Right hindlimb (tissue), 1 donor: ENCODE measurements around the gene OPRM1.
"Not testable (repeated sequence)": the region's sequence is repeated elsewhere in the genome, so short reads cannot be mapped to it uniquely, and the experiment has no call there.

Experiments
- DNase-seq: peaks from one replicate; pipeline ENCODE4 v3.0.0-alpha.2; 2018

OPRM1 gene

GRCh38 chr6:154213782-154214181 is 174.7 kb downstream of the OPRM1 start:
- no peak for DNase-seq

GRCh38 chr6:154218301-154218700 is 179.3 kb downstream of the OPRM1 start:
- DNase-seq, result no peak

DNA sequence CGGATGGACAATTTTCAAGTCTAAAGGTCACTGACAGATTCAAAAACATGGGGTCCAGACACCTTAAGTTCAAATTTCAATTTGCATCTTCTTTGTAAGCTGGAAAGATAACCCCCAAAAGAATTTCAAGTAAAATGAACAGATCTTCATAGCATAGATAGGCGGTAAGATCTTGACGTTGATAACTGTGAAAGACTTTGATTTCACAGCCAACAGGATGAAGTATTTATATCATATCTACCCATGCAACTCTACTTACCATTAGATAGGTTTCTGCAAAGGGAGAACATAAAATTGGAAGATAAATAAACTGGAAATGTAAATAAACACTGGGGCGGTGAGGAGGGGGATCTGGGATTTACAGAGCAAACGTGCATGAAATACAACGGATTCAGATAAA is 179.7 kb downstream of the OPRM1 start:
- DNase-seq, result no peak

DNA sequence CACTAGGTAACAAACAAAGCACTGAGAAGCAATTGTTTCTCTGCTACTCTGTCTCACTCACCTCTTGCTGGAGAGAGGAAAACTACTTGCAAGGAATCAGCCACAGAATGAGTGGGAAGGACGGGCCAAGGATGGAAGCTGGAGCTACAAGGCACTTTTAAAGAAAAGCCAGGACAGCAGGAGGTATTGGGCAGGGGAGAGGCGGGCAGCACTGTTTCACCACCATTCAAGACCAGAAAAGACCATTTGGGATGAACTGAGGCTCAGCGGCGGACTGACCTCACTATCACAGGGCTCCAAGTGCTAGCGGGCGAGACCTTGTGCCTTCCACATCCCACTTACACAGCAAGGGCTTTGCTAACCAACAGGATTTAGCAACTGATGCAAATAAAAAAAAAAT is 180.2 kb downstream of the OPRM1 start:
- DNase-seq, result no peak

GRCh38 chr6:154222716-154223115 is 183.7 kb downstream of the OPRM1 start:
- no peak for DNase-seq

DNA sequence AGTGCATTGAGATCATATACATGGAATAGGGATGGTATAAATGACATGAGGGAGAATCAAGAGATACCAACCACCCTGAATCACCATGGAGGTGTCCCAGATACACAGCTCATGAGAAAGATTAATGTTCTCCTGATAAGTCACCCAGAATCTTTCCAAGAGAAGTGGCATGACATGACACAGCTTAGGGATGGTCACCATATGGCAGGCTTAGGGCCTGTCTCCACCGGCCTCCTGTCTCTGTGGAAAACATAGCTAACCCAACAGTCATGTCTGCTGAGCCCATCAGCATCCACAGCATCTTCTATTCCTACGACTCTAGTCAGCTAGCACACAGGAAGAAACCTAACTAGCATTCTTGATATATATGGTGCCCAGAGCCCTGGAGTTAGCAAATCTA is 184.3 kb downstream of the OPRM1 start:
- no peak for DNase-seq

- no peak for DNase-seq
Observed at GRCh38 chr6:154226461-154226860, 187.4 kb downstream of the OPRM1 start.

DNA sequence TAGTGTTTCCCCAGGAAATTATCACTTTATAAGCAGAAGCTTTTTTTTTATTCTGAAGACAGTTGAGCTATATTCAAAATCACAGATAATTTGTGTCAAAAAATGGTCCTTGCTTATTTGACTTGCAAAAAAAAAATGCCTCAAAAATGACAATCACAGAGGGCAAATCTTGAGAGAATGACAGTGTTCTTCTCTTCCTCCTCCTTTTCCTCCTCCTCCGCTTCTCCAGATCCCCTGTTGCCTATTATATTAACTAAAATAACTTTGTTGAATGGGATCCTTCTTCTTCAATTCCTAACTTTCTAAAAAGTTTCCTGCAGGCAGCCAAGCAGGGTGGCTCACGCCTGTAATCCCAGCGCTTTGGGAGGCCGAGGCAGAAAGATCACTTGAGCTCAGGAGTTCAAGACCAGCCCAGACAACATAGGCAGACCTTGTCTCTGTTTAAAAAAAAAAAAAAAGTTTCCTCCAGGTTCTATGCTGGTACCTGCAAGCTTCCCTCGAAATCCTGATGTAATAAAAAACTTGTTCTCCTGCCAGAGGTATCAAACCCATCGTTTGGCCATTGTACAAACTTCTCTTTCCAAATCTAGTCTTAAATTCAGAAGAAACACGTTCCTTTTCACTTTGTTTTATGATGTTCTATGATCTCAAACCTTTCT is 189.0 kb downstream of the OPRM1 start:
- DNase-seq, result no peak

- DNase-seq, result no peak
Observed at GRCh38 chr6:154228521-154228905, 189.5 kb downstream of the OPRM1 start.

DNA sequence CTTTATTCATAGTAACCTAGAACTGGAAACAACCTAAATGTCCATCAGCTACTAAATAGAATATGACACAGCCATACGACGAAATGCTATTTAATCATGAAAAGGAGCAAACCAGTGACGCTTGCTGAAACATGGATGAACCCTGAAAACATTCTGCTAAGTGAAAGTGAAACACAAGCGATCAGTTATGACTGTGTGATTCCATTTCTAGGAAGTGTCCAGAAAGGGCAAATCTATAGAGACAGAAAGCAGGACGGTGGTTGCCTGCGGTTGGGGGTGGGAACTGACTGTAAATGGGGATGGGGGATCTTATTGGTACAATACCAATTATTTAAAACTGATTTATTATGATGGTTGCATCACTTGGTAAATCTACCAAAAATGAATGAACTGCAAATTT is 190.7 kb downstream of the OPRM1 start:
- DNase-seq, result no peak

GRCh38 chr6:154230393-154230792 is 191.4 kb downstream of the OPRM1 start:
- DNase-seq, result no peak

GRCh38 chr6:154230910-154231595 is 192.0 kb downstream of the OPRM1 start:
- DNase-seq, result no peak

GRCh38 chr6:154232013-154232910 is 193.2 kb downstream of the OPRM1 start:
- no peak for DNase-seq

GRCh38 chr6:154233383-154233782 is 194.3 kb downstream of the OPRM1 start:
- no peak for DNase-seq

DNA sequence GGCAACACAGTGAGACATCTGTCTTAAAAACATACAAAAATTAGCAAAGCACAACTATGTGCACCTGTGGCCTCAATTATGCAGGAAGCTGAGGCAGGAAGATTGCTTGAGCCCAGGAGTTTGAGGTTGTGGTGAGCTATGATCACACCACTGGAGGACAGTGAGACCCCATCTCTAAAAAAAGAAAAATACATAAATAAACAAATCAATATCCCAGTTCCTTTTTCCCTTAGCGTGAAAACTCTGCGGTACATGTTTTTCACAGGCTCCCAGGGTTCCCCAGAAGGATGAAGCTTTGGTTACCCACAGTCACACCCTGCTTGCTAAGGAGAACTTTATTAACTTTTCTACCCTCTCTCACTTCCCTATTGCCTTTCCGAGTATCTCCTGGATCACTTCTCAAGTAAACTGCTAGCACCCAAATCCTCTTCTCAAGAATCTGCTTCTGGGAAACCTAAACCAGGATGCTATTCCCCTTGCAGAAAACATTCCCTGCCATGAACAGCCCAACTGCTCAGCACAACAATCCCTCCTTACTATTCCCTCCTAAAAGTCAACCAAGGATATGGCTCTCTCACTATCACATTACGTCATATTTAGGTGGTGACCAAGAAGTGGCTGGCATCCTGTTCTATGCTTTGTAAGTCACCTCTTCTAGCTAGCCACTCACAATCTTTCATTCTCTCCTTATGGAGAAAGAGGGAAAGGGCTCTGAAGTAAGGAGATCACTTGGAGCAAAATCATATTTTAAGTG is 195.2 kb downstream of the OPRM1 start:
- DNase-seq, result no peak

DNA sequence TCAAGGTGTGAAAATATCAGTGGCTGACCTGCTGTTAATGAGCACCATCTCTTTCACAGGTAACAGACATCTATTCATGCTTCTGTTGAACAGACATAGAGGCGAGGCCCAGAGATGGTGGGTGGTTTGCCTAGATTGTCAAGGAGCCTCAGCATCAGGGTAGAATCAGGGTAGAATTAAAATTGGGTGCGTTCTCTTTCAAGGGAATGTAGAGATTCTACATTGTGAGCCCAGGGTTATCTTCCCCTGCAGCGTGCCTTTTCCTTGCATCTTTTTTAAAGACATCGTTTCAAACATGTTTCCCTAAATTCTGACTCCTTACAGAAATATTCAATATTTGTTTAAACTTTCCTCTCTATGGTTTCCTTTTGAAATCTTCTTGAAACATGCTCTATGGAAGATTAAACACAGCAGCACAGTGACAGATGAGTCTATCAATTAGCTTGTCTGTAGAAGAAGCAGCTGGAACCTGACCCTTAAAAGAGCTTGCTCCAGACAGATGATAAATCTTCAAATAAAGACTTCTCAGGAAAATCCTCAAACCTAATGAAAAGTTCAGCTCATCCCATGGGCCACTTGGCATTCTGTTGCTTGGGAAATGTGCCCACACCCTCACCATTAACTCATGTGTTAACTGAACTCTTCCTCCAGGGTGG is 197.7 kb downstream of the OPRM1 start:
- no peak for DNase-seq

GRCh38 chr6:154238831-154239230 is 199.8 kb downstream of the OPRM1 start:
- DNase-seq, result no peak

GRCh38 chr6:154239392-154239791 is 200.4 kb downstream of the OPRM1 start:
- DNase-seq, result no peak

- not testable (repeated sequence) for DNase-seq
Observed at GRCh38 chr6:154241061-154241460, 202.0 kb downstream of the OPRM1 start.

- no peak for DNase-seq
Observed at GRCh38 chr6:154241581-154241980, 202.5 kb downstream of the OPRM1 start.

- no peak for DNase-seq
Observed at GRCh38 chr6:154242617-154243357, 203.7 kb downstream of the OPRM1 start.
